NCI-H1930 (cell line): ENCODE results near the gene GTPBP8.

Experiments used
- DNase-seq, 2 experiments: peaks; one replicate each; lab custom pipeline; 2025; lab: John Stamatoyannopoulos, UW

GTPBP8 gene

GRCh38 chr3:112990672-112991602 is at the start of gene GTPBP8:
Gene GTPBP8, plus strand, starts transcription at chr3:112990984. Its CDS starts 16 bp downstream, at chr3:112991000.
- DNase-seq, result peak; percentile 85 to 88

GRCh38 chr3:112948346-112948838 is 42.4 kb upstream of the GTPBP8 start:
- no peak for DNase-seq

DNA sequence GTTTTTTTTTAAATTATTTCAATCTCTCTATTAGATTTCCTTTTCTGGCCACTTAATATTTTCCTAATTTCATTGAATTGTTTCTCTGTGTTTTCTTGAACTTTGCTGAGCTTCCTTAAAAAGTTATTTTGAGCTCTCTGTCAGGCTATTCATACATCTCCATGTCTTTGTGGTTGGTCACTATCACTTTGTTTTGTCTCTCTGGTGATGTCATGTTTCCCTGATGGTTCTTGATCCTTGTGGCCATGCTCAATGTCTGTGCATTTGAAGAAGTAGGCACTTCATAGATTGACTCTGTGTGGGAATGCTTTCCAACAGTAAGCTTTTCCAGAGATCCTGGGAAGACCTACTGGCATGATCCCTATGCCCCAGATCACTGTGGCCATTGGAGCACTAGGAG is 34.4 kb upstream of the GTPBP8 start:
- no peak for DNase-seq

DNA sequence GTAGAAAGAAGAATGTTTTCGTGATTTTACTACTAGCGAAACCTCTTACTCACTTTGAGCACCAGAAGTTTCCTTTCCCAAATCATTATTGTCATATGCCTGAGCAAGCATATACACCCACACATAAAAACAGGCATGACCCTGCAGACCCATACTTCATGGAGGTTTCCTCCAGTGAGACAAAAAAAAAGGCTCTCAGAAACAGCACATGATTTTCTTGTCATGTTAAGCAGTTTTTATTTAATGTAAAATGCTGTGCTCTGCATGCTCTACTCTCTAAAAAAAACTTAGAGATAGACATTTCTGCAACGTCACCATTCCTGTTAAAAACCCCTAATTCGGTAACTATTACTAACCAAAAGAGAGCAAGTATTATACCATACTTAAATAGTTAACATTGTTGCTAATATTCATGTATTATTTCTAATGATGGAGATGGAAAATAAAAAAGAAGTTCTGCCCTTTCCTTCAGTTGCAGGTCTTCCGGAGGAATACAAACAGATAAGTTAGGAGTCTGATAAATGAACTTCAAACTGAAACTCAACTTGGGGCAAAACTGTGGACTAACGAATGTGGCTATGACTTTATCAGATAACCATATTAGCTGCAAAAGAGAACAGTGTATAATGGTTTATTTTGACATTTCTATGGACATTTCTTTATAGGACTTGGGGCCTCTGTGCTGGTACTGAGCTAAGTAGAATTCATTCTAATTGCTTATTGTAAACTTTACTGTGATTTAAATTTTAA is 31.8 kb upstream of the GTPBP8 start:
- no peak for DNase-seq

- DNase-seq, result no peak
Measured at GRCh38 chr3:112963683-112964082, 27.1 kb upstream of the GTPBP8 start.

GRCh38 chr3:112965656-112966055 is 25.1 kb upstream of the GTPBP8 start:
- no peak for DNase-seq

DNA sequence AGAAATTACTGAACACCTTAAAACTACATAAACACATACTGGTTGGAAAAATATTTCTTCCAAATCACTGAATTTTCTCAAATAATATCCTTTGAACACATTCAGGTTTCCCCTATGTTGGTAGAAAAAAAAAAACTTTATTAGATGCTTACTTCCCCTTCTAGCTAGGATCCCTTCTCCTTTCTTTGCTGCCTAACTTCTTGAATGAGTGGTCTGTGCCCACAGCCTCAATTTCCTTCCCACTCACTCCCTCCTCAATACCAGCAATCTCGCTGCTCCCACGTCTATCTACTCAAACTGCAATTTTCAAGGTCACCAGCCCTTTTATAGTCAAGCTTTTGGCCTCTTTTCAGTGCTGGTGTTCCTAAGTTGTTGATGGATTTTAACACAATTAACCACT is 24.2 kb upstream of the GTPBP8 start:
- DNase-seq, result no peak

DNA sequence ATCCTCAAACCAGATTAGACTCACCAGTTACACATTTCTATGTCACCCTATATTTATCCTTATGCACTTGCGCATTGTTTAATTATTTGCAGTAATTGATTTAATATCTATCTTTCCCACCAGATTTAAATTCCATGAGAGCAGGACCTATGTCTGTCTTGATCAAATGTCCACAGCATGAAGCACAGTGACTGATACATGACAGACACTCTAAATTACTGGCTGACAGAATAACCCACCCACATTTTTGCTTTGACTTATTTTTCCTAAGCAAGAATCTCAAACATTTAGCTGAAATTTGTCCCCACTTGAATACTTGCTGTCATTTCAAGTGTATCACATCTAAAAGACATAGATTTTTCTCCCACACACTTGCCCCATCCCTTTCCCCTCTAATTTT is 23.4 kb upstream of the GTPBP8 start:
- DNase-seq, result no peak

DNA sequence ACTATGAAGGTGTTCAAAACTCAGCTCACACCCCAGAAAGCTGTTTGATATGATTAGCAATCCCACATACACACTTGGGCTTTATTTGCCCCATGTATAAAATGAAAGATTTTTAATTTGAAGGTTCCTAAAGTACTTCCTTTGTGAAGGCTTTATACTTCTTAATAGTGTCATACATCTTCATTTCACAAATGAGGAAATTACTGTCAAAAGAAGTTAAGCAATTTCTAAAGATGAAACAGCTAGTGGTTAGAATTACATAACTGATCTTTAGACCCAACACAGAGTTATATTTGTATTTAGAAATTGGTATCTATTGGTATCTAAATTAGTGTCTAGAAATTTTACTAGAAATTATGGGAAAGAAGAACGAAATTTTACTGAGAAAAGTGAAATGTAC is 23.0 kb upstream of the GTPBP8 start:
- no peak for DNase-seq

DNA sequence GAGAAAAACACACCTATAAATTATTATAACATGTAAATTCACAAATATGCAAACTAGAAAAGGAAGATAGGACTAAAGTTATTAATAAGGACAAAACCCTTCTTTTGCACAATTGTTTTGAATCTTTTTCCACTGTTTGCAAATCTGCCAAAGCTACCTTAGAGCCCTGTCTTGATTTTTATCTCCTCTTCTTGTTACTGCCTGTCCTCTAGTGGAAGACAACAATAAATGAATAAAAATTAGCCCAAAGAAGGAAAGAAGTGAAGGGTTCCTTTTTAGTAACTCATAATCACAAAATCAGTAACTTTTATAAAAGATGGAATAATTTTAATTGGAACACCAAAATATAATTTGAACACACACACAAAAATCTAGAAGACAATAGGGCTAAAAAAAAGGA is 18.6 kb upstream of the GTPBP8 start:
- DNase-seq, result no peak

GRCh38 chr3:112973325-112974177 is 17.2 kb upstream of the GTPBP8 start:
- no peak for DNase-seq

DNA sequence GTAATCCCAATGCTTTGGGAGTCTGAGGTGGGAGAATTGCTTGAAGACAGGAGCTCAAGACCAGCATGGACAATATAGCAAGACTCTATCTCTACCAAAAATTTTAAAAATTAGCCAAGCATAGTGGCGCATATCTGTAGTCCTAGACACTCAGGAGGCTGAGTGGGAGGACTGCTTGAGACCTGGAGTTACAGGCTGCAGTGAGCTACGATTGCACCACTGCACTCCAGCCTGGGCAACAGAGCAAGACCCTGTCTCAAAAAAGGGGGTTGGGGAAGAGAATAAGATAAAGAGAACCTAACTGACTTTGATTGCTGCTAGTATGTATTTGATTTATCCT is 16.6 kb upstream of the GTPBP8 start:
- no peak for DNase-seq

GRCh38 chr3:112974894-112975293 is 15.9 kb upstream of the GTPBP8 start, which contains the start of gene CD200R1:
Gene CD200R1, minus strand, starts transcription at chr3:112975103. Its CDS starts 246 bp downstream, at chr3:112974857.
- DNase-seq, result no peak

DNA sequence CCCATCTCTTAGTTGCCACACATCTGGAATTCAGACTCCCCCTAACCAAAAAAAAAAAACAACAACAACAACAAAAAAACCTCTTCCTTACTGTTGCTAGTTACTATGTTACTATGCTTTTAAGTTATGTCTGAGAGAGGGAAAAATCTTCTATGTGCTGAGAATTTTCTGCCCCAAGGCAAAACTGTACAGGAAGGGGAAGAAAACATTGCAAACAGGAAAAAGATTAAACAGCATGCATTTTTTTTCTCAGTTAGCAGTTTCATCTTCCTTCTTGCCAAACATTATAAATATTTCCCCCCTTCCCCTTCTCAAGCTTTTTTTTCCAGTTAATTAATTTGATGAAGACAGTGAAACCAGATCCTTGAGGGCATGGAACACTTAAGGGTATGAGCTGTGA is 14.8 kb upstream of the GTPBP8 start:
- DNase-seq, result no peak

DNA sequence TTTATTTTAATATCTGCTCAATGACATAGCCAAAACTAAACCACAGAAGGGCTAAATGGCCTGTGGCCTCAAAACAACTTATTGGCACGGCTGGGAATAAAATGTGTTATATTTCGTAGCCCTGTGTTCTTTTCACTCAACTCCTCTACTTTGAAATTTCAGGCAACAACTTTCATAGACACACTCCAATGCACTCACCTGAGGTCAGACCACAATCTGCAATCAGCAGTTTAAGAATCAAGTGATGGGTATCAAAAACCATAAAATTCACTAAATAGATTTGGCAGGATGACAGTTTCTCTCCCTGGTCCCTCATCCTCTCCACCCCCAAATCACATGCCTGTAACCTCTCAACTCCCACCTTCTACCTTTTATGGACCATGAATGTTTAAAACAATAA is 13.8 kb upstream of the GTPBP8 start:
- no peak for DNase-seq

DNA sequence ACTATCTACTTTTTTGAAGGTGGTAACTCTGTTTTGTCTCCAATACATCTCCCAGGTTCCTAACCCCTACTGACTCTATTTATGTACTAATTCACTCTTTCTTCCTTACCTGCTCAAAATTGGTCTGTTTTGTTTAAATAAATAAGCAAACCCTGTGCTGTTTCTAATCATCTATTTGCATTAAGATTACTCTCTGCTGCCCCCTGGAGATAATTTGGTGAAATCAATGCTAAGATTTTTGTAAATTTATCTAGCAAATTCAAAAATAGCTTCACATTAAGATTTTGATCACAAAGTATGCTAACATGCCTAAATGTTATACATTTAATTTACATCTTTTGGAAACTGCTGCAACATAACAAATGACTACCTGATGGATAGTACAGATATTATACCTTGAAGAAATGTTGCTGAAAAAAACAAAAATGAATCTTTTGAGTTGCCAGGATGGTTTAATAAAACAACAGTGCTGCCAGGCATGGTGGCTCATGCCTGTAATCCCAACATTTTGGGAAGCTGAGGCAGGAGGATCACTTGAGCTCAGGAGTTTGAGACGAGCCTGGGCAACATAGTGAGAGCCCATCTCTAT is 11.4 kb upstream of the GTPBP8 start:
- DNase-seq, result peak in 1 of 2 experiments; percentile 3

DNA sequence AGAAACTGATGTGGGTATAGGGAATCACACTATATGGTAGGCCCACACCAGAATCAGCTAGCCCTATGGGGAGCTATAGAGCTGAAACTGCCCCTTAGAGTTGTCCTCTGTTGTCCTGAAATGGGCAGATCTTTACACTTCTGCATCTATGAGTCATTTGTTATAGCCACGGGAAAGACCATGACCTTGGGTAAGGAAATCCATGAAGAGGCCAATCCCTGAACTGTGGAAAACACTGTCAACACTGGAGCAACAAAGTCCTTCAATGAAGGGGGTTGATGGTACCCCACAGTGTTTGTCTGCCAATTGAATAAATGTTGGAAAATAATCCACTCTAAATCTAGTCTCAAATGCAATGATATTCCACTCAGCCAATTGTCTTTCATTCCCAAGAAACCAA is 10.7 kb upstream of the GTPBP8 start:
- no peak for DNase-seq

DNA sequence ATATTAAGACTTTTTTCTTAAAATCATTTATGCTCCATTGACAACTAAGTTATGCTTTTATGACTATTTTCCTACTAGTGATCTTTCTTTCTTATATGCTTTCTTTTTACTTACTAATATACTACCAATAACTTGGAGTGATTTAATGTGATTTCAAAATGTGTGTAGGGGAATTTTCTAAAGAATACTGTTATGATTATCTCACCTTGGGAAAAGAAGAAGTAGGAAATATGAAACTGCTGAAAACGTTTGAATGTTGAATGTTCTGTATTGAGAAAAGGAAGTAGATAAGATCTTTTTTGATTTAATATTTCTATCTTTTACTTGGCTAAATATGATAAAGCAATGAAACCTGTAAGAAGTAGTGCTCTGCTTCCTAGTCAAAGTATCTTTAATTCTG is 8.1 kb upstream of the GTPBP8 start:
- no peak for DNase-seq

GRCh38 chr3:112984485-112984884 is 6.3 kb upstream of the GTPBP8 start:
- DNase-seq, result no peak

GRCh38 chr3:112987710-112988334 is 3.0 kb upstream of the GTPBP8 start:
- no peak for DNase-seq

- DNase-seq, result no peak
Measured at GRCh38 chr3:112995800-112996199, 5.0 kb downstream of the GTPBP8 start.
